OCI-LY3 (cell line): ENCODE data around the gene ANKRD17.

Experiments
- H2AFZ ChIP-seq: fragments of 200-600, 300-600 bp; shearing (Covaris generic); 2 replicates; pipeline ENCODE4 v1.6.0; 2014; ENCODE audit warnings: antibody characterized with exemption, low read depth, low read length
- H3K27ac ChIP-seq: fragments of 200-600, 300-600 bp; sonication (generic); 2 replicates; pipeline ENCODE4 v1.5.1; 2014; ENCODE audit warnings: mild to moderate bottlenecking, low read length, moderate library complexity, mixed read lengths
- H3K27me3 ChIP-seq: fragments of 200-600, 300-600 bp; sonication (generic); 2 replicates; pipeline ENCODE4 v1.6.1; 2014; ENCODE audit warnings: low read depth, low read length, mixed read lengths
- H3K36me3 ChIP-seq: fragments of 200-600, 300-600 bp; sonication (generic); replicated peaks from 2 replicates; pipeline ENCODE3; 2014; ENCODE audit warnings: low read depth, low read length, mixed read lengths
- H3K4me1 ChIP-seq: fragments of 300-600, 200-600 bp; sonication (generic); 2 replicates; pipeline ENCODE4 v1.6.1; 2014; ENCODE audit warnings: low read length, mixed read lengths
- H3K4me2 ChIP-seq: fragments of 200-600, 300-600 bp; sonication (generic); 2 replicates; pipeline ENCODE4 v1.6.1; 2014; ENCODE audit warnings: low read length, mixed read lengths
- H3K4me3 ChIP-seq: fragments of 300-600, 200-600 bp; sonication (generic); 2 replicates; pipeline ENCODE4 v1.5.1; 2014; ENCODE audit warnings: antibody characterized with exemption, mild to moderate bottlenecking, low read length, moderate library complexity
- H3K79me2 ChIP-seq: fragments of 300-600, 200-600 bp; shearing (Covaris generic); 2 replicates; pipeline ENCODE4 v1.6.1; 2014; ENCODE audit warnings: mild to moderate bottlenecking, low read length, mixed read lengths
- H3K9ac ChIP-seq: fragments of 300-600, 200-600 bp; shearing (Covaris generic); 2 replicates; pipeline ENCODE4 v1.6.0; 2014; ENCODE audit warnings: mild to moderate bottlenecking, low read length, moderate library complexity
- H3K9me3 ChIP-seq: fragments of 200-600, 300-600 bp; shearing (Covaris generic); 2 replicates; pipeline ENCODE4 v1.6.1; 2014; ENCODE audit warnings: low read length, mixed read lengths; ENCODE audit not compliant: insufficient read depth
- H4K20me1 ChIP-seq: fragments of 200-600, 300-600 bp; sonication (generic); 2 replicates; pipeline ENCODE4 v1.6.1; 2016; ENCODE audit warnings: low read length, mixed read lengths; ENCODE audit not compliant: insufficient read depth
- EZH2phosphoT487 ChIP-seq: fragments of 200-600 bp; shearing (Covaris generic); IDR thresholded peaks from 2 replicates; pipeline ENCODE4 v1.6.1; 2018; ENCODE audit warnings: antibody characterized with exemption, mixed run types, low read depth
- TF ChIP-seq, protein P1 (sequence below): fragments of 200-600, 300-600 bp; sonication (generic); IDR thresholded peaks from 2 replicates; pipeline ENCODE4 v1.5.1; 2014; ENCODE audit warnings: antibody characterized with exemption, low read length, low read depth

The ANKRD17 gene

GRCh38 chr4:73090738-73091137, 167.9 kb downstream of the ANKRD17 start:
- Histone ChIP-seq H3K4me3 (no peak overlapping the region), H3K4me1 (peaks cover 7% of the 10 kb centered on the region), H3K79me2 (peaks cover 38% of the 10 kb centered on the region), H2AFZ (no peak overlapping the region), H3K9ac (no peak overlapping the region), H3K4me2 (no peak overlapping the region), H3K27me3 (no peaks in the 10 kb centered on the region), H3K27ac (no peak overlapping the region), H3K9me3 (no peaks in the 10 kb centered on the region), H4K20me1 (0 out of 2 replicates have a peak, but pooled peaks cover 3% of the 10 kb centered on the region), H3K36me3 (peaks cover 37% of the 10 kb centered on the region)
- no peak for TF ChIP-seq EZH2phosphoT487
- TF ChIP-seq, protein P1, sequence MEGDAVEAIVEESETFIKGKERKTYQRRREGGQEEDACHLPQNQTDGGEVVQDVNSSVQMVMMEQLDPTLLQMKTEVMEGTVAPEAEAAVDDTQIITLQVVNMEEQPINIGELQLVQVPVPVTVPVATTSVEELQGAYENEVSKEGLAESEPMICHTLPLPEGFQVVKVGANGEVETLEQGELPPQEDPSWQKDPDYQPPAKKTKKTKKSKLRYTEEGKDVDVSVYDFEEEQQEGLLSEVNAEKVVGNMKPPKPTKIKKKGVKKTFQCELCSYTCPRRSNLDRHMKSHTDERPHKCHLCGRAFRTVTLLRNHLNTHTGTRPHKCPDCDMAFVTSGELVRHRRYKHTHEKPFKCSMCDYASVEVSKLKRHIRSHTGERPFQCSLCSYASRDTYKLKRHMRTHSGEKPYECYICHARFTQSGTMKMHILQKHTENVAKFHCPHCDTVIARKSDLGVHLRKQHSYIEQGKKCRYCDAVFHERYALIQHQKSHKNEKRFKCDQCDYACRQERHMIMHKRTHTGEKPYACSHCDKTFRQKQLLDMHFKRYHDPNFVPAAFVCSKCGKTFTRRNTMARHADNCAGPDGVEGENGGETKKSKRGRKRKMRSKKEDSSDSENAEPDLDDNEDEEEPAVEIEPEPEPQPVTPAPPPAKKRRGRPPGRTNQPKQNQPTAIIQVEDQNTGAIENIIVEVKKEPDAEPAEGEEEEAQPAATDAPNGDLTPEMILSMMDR, result no peak

GRCh38 chr4:73087871-73088270, 170.7 kb downstream of the ANKRD17 start:
- H3K27ac ChIP-seq, result no peak overlapping the region
- H3K27me3 ChIP-seq, result no peaks in the 10 kb centered on the region
- no peak overlapping the region for H3K4me2 ChIP-seq
- H3K4me3 ChIP-seq, result no peak overlapping the region
- H3K79me2 ChIP-seq, result peaks cover 44% of the 10 kb centered on the region
- no peak overlapping the region for H3K9ac ChIP-seq
- TF ChIP-seq EZH2phosphoT487, result no peak
- TF ChIP-seq, protein P1, result no peak
- 0 out of 2 replicates have a peak, but pooled peaks cover 3% of the 10 kb centered on the region for H4K20me1 ChIP-seq
- peaks cover 7% of the 10 kb centered on the region for H3K4me1 ChIP-seq
- no peaks in the 10 kb centered on the region for H3K9me3 ChIP-seq
- H2AFZ ChIP-seq, result no peak overlapping the region
- H3K36me3 ChIP-seq, result peaks cover 41% of the 10 kb centered on the region

- Histone ChIP-seq H3K4me2 (peak overlapping the region; percentile 60), H2AFZ (no peak overlapping the region), H3K4me1 (peaks cover 7% of the 10 kb centered on the region), H3K27ac (no peak overlapping the region), H3K9ac (peak overlapping the region; percentile 22; the same call in 1 of the 2 replicates), H3K4me3 (peak overlapping the region; percentile 20), H4K20me1 (0 out of 2 replicates have a peak, but pooled peaks cover 3% of the 10 kb centered on the region), H3K27me3 (no peaks in the 10 kb centered on the region), H3K36me3 (peaks cover 42% of the 10 kb centered on the region), H3K9me3 (no peaks in the 10 kb centered on the region), H3K79me2 (peaks cover 47% of the 10 kb centered on the region)
- TF ChIP-seq, protein P1, result no peak
- no peak for TF ChIP-seq EZH2phosphoT487
Observed at GRCh38 chr4:73086095-73086868, 172.3 kb downstream of the ANKRD17 start.

DNA sequence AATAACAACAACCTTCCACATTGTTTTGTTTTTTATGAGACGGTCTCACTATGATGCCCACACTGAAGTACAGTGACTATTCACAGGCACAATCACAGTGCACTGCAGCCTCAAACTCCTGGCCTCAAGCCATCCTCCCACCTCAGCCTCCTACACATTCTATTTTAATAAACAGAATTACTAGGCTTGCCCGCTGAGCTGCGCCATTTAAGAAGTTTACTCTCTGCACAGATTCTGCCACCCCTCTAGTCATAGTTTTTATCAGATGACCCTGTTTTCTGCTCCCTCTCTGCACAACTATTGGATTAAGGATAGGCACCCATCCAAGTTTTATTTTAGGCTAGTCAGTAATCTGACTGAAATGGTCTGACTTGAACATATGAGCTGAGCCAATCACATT, 177.8 kb downstream of the ANKRD17 start:
- no peaks in the 10 kb centered on the region for H3K4me1 ChIP-seq
- no peaks in the 10 kb centered on the region for H3K27me3 ChIP-seq
- H3K36me3 ChIP-seq, result peaks cover 49% of the 10 kb centered on the region
- no peak overlapping the region for H2AFZ ChIP-seq
- H3K4me3 ChIP-seq, result no peak overlapping the region
- H3K27ac ChIP-seq, result no peak overlapping the region
- H3K79me2 ChIP-seq, result peaks cover 29% of the 10 kb centered on the region
- no peaks in the 10 kb centered on the region for H3K9me3 ChIP-seq
- H4K20me1 ChIP-seq, result no peaks in the 10 kb centered on the region
- H3K9ac ChIP-seq, result no peak overlapping the region
- no peak for TF ChIP-seq EZH2phosphoT487
- TF ChIP-seq, protein P1, result no peak
- no peak overlapping the region for H3K4me2 ChIP-seq
